OCI-LY1 (cell line): ENCODE data around the gene RIPK4.

ENCODE experiments used
- H2AFZ ChIP-seq: fragments of 200-600 bp; sonication (generic), shearing (Covaris generic); 2 replicates; pipeline ENCODE4 v1.6.0; 2014; ENCODE audit warnings: antibody characterized with exemption, mild to moderate bottlenecking, low read length
- H3F3A ChIP-seq: fragments of 200-600 bp; sonication (generic), shearing (Covaris generic); 2 replicates; pipeline ENCODE4 v1.6.0; 2014; ENCODE audit warnings: mild to moderate bottlenecking, antibody characterized with exemption, low read length, moderate library complexity; ENCODE audit not compliant: insufficient read depth
- H3K27ac ChIP-seq: fragments of 200-600 bp; sonication (generic); 2 replicates; pipeline ENCODE4 v1.5.1; 2014; ENCODE audit warnings: low read length, mixed run types, mild to moderate bottlenecking, low read depth; ENCODE audit not compliant: poor library complexity, severe bottlenecking
- H3K27me3 ChIP-seq: fragments of 200-600 bp; sonication (generic); 2 replicates; pipeline ENCODE4 v1.6.0; 2014; ENCODE audit warnings: antibody characterized with exemption, mild to moderate bottlenecking, low read length, moderate library complexity; ENCODE audit not compliant: insufficient read depth
- H3K36me3 ChIP-seq: fragments of 200-600 bp; sonication (generic); 2 replicates; pipeline ENCODE4 v1.6.1; 2014; ENCODE audit warnings: mild to moderate bottlenecking, antibody characterized with exemption, low read length, moderate library complexity, mixed read lengths; ENCODE audit not compliant: insufficient read depth
- H3K4me1 ChIP-seq: fragments of 200-600 bp; sonication (generic); 2 replicates; pipeline ENCODE4 v1.5.1; 2014; ENCODE audit warnings: mild to moderate bottlenecking, low read length, moderate library complexity; ENCODE audit not compliant: insufficient read depth, severe bottlenecking
- H3K4me2 ChIP-seq: fragments of 200-600 bp; sonication (generic), shearing (Covaris generic); 2 replicates; pipeline ENCODE4 v1.6.1; 2014; ENCODE audit warnings: low read length
- H3K4me3 ChIP-seq: fragments of 200-600 bp; sonication (generic); 2 replicates; pipeline ENCODE4 v1.5.1; 2014; ENCODE audit warnings: low read length, low read depth, mild to moderate bottlenecking, mixed read lengths; ENCODE audit not compliant: poor library complexity, severe bottlenecking
- H3K79me2 ChIP-seq: fragments of 200-600 bp; shearing (Covaris generic); 2 replicates; pipeline ENCODE4 v1.6.1; 2016; ENCODE audit warnings: mixed run types, low read length, mixed read lengths; ENCODE audit not compliant: insufficient read depth
- H3K9ac ChIP-seq: fragments of 200-600 bp; sonication (generic), shearing (Covaris generic); 2 replicates; pipeline ENCODE4 v1.6.1; 2014; ENCODE audit warnings: mild to moderate bottlenecking, low read length, mixed read lengths
- H3K9me2 ChIP-seq: fragments of 200-600 bp; sonication (generic), shearing (Covaris generic); 2 replicates; pipeline ENCODE4 v1.6.1; 2014; ENCODE audit warnings: low read depth, mild to moderate bottlenecking, low read length, mixed read lengths
- H3K9me3 ChIP-seq: fragments of 200-600 bp; shearing (Covaris generic); 2 replicates; pipeline ENCODE4 v1.6.1; 2014; ENCODE audit warnings: low read length, mixed read lengths
- H4K20me1 ChIP-seq: fragments of 200-600 bp; sonication (generic), shearing (Covaris generic); 2 replicates; pipeline ENCODE4 v1.6.0; 2016; ENCODE audit warnings: mild to moderate bottlenecking, low read length; ENCODE audit not compliant: insufficient read depth
- CTCF ChIP-seq: fragments of 200-600 bp; sonication (generic), shearing (Covaris generic); IDR thresholded peaks from 2 replicates; pipeline ENCODE4 v1.5.1; 2017; ENCODE audit warnings: mild to moderate bottlenecking, antibody characterized with exemption, low read length, moderate library complexity, mixed read lengths
- EZH2 ChIP-seq: fragments of 200-600 bp; sonication (generic), shearing (Covaris generic); IDR thresholded peaks from 2 replicates; pipeline ENCODE4 v1.8.0; 2017; ENCODE audit warnings: borderline replicate concordance, mixed run types, mild to moderate bottlenecking, antibody characterized with exemption, low read length, moderate library complexity, mixed read lengths

RIPK4 gene

GRCh38 chr21:41803316-41803715 is 36.5 kb upstream of the RIPK4 start:
- Histone ChIP-seq H3F3A (no peaks in the 10 kb centered on the region), H3K27ac (no peak overlapping the region), H3K4me2 (no peak overlapping the region), H3K4me3 (no peak overlapping the region), H2AFZ (no peak overlapping the region), H3K9ac (no peak overlapping the region), H3K9me2 (no peaks in the 10 kb centered on the region), H4K20me1 (no peaks in the 10 kb centered on the region), H3K4me1 (no peaks in the 10 kb centered on the region), H3K36me3 (peaks cover 93% of the 10 kb centered on the region), H3K9me3 (no peaks in the 10 kb centered on the region), H3K27me3 (no peaks in the 10 kb centered on the region), H3K79me2 (0 out of 2 replicates have a peak, but pooled peaks cover 3% of the 10 kb centered on the region)
- no peak for TF ChIP-seq EZH2
- TF ChIP-seq CTCF = no peak

GRCh38 chr21:41802684-41803083 is 35.8 kb upstream of the RIPK4 start:
- H3K9me3 ChIP-seq = no peaks in the 10 kb centered on the region
- no peaks in the 10 kb centered on the region for H4K20me1 ChIP-seq
- no peak overlapping the region for H3K27ac ChIP-seq
- H3K4me1 ChIP-seq = no peaks in the 10 kb centered on the region
- H3K9me2 ChIP-seq = no peaks in the 10 kb centered on the region
- 0 out of 2 replicates have a peak, but pooled peaks cover 3% of the 10 kb centered on the region for H3K79me2 ChIP-seq
- H3K4me3 ChIP-seq = no peak overlapping the region
- no peaks in the 10 kb centered on the region for H3K27me3 ChIP-seq
- H3K9ac ChIP-seq = no peak overlapping the region
- H3K4me2 ChIP-seq = no peak overlapping the region
- no peaks in the 10 kb centered on the region for H3F3A ChIP-seq
- no peak overlapping the region for H2AFZ ChIP-seq
- no peak for TF ChIP-seq CTCF
- TF ChIP-seq EZH2 = no peak
- H3K36me3 ChIP-seq = peaks cover 93% of the 10 kb centered on the region

- H3K9ac ChIP-seq = no peak overlapping the region
- no peak overlapping the region for H3K27ac ChIP-seq
- no peak overlapping the region for H2AFZ ChIP-seq
- no peaks in the 10 kb centered on the region for H4K20me1 ChIP-seq
- H3K36me3 ChIP-seq = peaks cover 93% of the 10 kb centered on the region
- no peaks in the 10 kb centered on the region for H3K79me2 ChIP-seq
- H3K9me2 ChIP-seq = no peaks in the 10 kb centered on the region
- H3K27me3 ChIP-seq = no peaks in the 10 kb centered on the region
- no peaks in the 10 kb centered on the region for H3K9me3 ChIP-seq
- TF ChIP-seq EZH2 = no peak
- no peak for TF ChIP-seq CTCF
- H3K4me2 ChIP-seq = no peak overlapping the region
- no peak overlapping the region for H3K4me3 ChIP-seq
- H3F3A ChIP-seq = no peaks in the 10 kb centered on the region
- H3K4me1 ChIP-seq = no peaks in the 10 kb centered on the region
Measured at GRCh38 chr21:41802198-41802584, 35.3 kb upstream of the RIPK4 start.
